Sigmoid colon (tissue), 7 donors: ENCODE results near the gene OR2AT4. TPM values are rescaled to one million over a fixed set of nuclear protein-coding genes. Genes with fewer than 3 reads are reported as not detected.
"Not testable (repeated sequence)": the region's sequence is repeated elsewhere in the genome, so short reads cannot be mapped to it uniquely, and the experiment has no call there.

Experiments used
- DNase-seq: peaks from one replicate; pipeline ENCODE4 v3.0.0-alpha.2; 2019
- H3K27ac ChIP-seq, 4 donors: fragments of 200-600 bp; sonication (generic); one replicate each; pipeline ENCODE4 v1.5.1; 2016 to 2019; ENCODE audit warnings: mild to moderate bottlenecking in 1 of 4
- H3K27me3 ChIP-seq, 3 donors: fragments of 200-600 bp; sonication (generic); one replicate each; pipeline ENCODE4 v1.5.1; 2019; ENCODE audit warnings: mild to moderate bottlenecking in 1 of 3
- H3K36me3 ChIP-seq, 4 donors: fragments of 200-600 bp; sonication (generic); one replicate each; pipeline ENCODE4 v1.5.1; 2016 to 2019
- H3K4me1 ChIP-seq, 4 donors: fragments of 200-600 bp; sonication (generic); one replicate each; pipeline ENCODE4 v1.5.1; 2017 to 2019
- H3K4me3 ChIP-seq, 4 donors: fragments of 200-600 bp; sonication (generic); one replicate each; pipeline ENCODE4 v1.5.1; 2017 to 2019; ENCODE audit warnings: mild to moderate bottlenecking in 2 of 4, moderate library complexity in 1 of 4
- H3K9me3 ChIP-seq, 4 donors: fragments of 200-600 bp in 3 of 4; sonication (generic) in 3 of 4; one replicate each; pipeline versions ENCODE4 v1.5.1 to v1.6.1; 2013 to 2019
- EP300 ChIP-seq, 4 donors: sonication (generic); formaldehyde crosslinking; IDR thresholded peaks; one replicate each; pipeline ENCODE4 v1.6.1; 2017; ENCODE audit warnings: antibody characterized with exemption in 4 of 4
- POLR2A ChIP-seq, 2 donors: fragments of 450-650 bp; IDR thresholded peaks; one replicate each; pipeline ENCODE4 v1.6.1; 2016; ENCODE audit warnings: antibody characterized with exemption in 2 of 2, mild to moderate bottlenecking in 2 of 2, moderate library complexity in 2 of 2
- POLR2AphosphoS5 ChIP-seq, 4 donors: sonication (generic); formaldehyde crosslinking; IDR thresholded peaks; one replicate each; pipeline ENCODE4 v1.6.1; 2017; ENCODE audit warnings: antibody characterized with exemption in 4 of 4
- WGBS, 2 donors: extraction: QIAGEN DNeasy Blood & Tissue Kit; methylation state at CpG; one replicate each; pipeline ENCODE4 v1.1.7; 2013; 5-methylcytosine and 5-hydroxymethylcytosine counted together
- intact Hi-C: fragments of 100-400 bp; cut with DNase I; formaldehyde crosslinking; loops from one replicate; pipeline ENCODE4 v1.15.1; 2023
- polyA plus RNA-seq, 3 donors: library from polyadenylated mRNA; stranded (reverse); fragments of 200-250 nt; gene quantifications; one replicate each; pipeline ENCODE4 v1.2.3, GENCODE V29; 2013
- total RNA-seq, 4 donors: library from RNA; depleted of rRNA; stranded (reverse); fragments of >200 nt; gene quantifications; one replicate each; pipeline ENCODE4 v1.1.0, GENCODE V29; 2016
- TF ChIP-seq, protein P1 (sequence below), 4 experiments: fragments of 450-650 bp in 3 of 4; fragments of 200-600 bp in 1 of 4; IDR thresholded peaks; one replicate each; pipeline ENCODE4 v1.5.1; 2016 to 2019; ENCODE audit warnings: antibody characterized with exemption in 4 of 4, mild to moderate bottlenecking in 3 of 4, moderate library complexity in 2 of 4
- donor health status: healthy with polysubstance abuse.
- donor health status: Bipolar disorder and iron deficiency.
- donor health status: healthy.

The OR2AT4 gene
- total and polyA plus RNA-seq, 7 donors: not detected

DNA sequence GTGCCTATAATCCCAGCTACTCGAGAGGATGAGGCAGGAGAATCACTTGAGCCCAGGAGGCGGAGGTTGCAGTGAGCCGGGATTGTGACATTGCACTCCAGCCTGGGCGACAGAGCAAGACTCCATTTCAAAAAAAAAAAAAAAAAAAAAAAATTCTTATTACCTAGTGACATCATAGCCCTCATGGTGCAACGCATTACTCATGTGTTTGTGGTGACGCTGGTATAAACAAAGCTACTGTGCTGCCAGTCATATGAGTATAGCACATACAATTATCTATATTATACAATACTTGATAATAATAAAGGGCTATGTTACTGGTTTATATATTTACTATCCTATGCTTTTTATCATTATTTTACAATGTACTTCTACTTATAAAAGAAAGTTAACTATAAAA lies 41.2 kb downstream of the OR2AT4 start:
- 75 to 91% methylated on average over 6 of the region's 6 CpGs for WGBS, 2 donors
- intact Hi-C loops: no loop called here
- Histone ChIP-seq H3K27me3 (no peaks in the 10 kb centered on the region), H3K9me3 (peaks cover 0 to 12% (median 1%) of the 10 kb centered on the region in 4 donors), H3K36me3 (no peaks in the 10 kb centered on the region), H3K27ac (no peak overlapping the region), H3K4me1 (no peaks in the 10 kb centered on the region), H3K4me3 (no peak overlapping the region)
- TF ChIP-seq, protein P1, sequence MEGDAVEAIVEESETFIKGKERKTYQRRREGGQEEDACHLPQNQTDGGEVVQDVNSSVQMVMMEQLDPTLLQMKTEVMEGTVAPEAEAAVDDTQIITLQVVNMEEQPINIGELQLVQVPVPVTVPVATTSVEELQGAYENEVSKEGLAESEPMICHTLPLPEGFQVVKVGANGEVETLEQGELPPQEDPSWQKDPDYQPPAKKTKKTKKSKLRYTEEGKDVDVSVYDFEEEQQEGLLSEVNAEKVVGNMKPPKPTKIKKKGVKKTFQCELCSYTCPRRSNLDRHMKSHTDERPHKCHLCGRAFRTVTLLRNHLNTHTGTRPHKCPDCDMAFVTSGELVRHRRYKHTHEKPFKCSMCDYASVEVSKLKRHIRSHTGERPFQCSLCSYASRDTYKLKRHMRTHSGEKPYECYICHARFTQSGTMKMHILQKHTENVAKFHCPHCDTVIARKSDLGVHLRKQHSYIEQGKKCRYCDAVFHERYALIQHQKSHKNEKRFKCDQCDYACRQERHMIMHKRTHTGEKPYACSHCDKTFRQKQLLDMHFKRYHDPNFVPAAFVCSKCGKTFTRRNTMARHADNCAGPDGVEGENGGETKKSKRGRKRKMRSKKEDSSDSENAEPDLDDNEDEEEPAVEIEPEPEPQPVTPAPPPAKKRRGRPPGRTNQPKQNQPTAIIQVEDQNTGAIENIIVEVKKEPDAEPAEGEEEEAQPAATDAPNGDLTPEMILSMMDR (IDR thresholded peaks at IDR 0.05): no peak
- TF ChIP-seq POLR2A (IDR thresholded peaks at IDR 0.05): no peak
- no peak for TF ChIP-seq POLR2AphosphoS5 (IDR thresholded peaks at IDR 0.05)
- no peak for TF ChIP-seq EP300 (IDR thresholded peaks at IDR 0.05)
- no peak for DNase-seq

DNA sequence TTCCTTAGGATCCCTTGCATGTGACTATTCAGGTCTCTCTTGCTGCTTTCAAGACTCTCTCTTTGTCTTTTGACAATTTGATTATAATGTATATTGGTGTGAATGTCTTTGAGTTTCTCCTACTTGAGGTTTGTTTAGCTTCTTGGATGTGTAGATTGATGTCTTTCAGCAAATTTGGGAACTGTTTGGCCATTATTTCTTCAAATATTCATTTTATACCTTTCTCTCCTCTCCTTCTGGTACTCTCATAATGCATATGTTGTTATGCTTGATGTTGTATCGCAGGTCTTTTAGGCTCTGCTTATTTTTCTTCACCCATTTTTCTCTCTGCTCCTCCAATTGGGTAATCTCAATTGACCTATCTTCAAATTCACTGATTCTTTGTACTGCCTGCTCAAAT lies 44.2 kb downstream of the OR2AT4 start:
- DNase-seq: no peak
- H3K36me3 ChIP-seq: no peaks in the 10 kb centered on the region
- intact Hi-C loops: no loop called here
- TF ChIP-seq POLR2A (IDR thresholded peaks at IDR 0.05): no peak
- TF ChIP-seq EP300 (IDR thresholded peaks at IDR 0.05): no peak
- no peak for TF ChIP-seq POLR2AphosphoS5 (IDR thresholded peaks at IDR 0.05)
- TF ChIP-seq, protein P1 (IDR thresholded peaks at IDR 0.05): no peak
- H3K4me1 ChIP-seq: no peaks in the 10 kb centered on the region
- WGBS, 2 donors: 60 to 98% methylated on average over 1 of the region's 1 CpG
- H3K4me3 ChIP-seq: no peak overlapping the region
- no peak overlapping the region for H3K27ac ChIP-seq
- peaks cover 0 to 12% (median 1%) of the 10 kb centered on the region in 4 donors for H3K9me3 ChIP-seq
- H3K27me3 ChIP-seq: no peaks in the 10 kb centered on the region

DNA sequence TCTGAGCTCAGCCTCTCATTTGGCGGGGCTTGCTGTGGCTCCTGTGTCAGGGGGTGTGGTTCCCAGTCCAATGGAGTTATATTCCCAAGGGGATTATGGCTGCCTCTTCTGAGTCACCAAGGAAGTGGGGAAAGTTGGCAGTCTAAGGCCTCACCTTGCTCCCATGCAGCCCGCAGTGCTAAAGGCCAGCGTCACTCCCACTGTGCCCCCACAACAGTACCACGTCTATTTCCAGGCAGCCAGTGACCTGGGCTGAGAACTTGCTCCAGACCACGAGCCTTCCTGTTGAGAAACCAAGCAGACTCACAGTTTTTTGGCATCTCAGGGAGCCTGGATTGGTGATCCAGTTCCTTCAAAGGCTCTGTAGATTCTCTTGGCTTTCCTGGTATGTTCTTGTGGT lies 45.6 kb downstream of the OR2AT4 start:
- intact Hi-C loops: no loop called here
- H3K4me1 ChIP-seq: no peaks in the 10 kb centered on the region
- no peak for DNase-seq
- H3K9me3 ChIP-seq: peaks cover 0 to 12% (median 1%) of the 10 kb centered on the region in 4 donors
- TF ChIP-seq POLR2A (IDR thresholded peaks at IDR 0.05) (no peak), EP300 (IDR thresholded peaks at IDR 0.05) (no peak), POLR2AphosphoS5 (IDR thresholded peaks at IDR 0.05) (no peak)
- TF ChIP-seq, protein P1 (IDR thresholded peaks at IDR 0.05): no peak
- H3K27me3 ChIP-seq: no peaks in the 10 kb centered on the region
- 71 to 92% methylated on average over 5 of the region's 5 CpGs for WGBS, 2 donors
- H3K4me3 ChIP-seq: no peak overlapping the region
- no peak overlapping the region for H3K27ac ChIP-seq
- no peaks in the 10 kb centered on the region for H3K36me3 ChIP-seq

DNA sequence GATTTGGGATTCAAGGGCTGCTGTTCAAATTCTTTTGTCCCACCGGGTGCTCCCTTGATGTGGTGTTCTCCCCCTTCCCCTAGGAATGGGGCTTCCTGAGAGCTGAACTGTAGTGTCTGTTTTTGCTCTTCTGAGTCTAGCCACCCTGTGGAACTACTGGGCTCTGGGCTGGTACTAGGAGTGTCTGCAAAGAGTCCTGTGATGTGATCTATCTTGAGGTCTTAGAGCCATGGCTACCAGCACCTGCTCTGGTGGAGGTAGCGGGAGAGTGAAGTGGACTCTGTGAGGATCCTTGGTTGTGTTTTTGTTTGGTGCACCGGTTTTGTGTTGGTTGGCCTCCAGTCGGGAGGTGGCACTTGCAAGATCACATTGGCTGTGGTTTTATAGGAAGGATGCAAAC lies 46.2 kb downstream of the OR2AT4 start:
- Histone ChIP-seq H3K36me3 (no peaks in the 10 kb centered on the region), H3K27me3 (no peaks in the 10 kb centered on the region), H3K9me3 (peaks cover 0 to 12% (median 1%) of the 10 kb centered on the region in 4 donors), H3K4me1 (no peaks in the 10 kb centered on the region), H3K27ac (no peak overlapping the region), H3K4me3 (no peak overlapping the region)
- 90 to 95% methylated on average over 4 of the region's 4 CpGs for WGBS, 2 donors
- no peak for TF ChIP-seq POLR2AphosphoS5 (IDR thresholded peaks at IDR 0.05)
- no peak for TF ChIP-seq POLR2A (IDR thresholded peaks at IDR 0.05)
- TF ChIP-seq, protein P1 (IDR thresholded peaks at IDR 0.05): no peak
- no peak for TF ChIP-seq EP300 (IDR thresholded peaks at IDR 0.05)
- no peak for DNase-seq
- intact Hi-C loops: no loop called here

DNA sequence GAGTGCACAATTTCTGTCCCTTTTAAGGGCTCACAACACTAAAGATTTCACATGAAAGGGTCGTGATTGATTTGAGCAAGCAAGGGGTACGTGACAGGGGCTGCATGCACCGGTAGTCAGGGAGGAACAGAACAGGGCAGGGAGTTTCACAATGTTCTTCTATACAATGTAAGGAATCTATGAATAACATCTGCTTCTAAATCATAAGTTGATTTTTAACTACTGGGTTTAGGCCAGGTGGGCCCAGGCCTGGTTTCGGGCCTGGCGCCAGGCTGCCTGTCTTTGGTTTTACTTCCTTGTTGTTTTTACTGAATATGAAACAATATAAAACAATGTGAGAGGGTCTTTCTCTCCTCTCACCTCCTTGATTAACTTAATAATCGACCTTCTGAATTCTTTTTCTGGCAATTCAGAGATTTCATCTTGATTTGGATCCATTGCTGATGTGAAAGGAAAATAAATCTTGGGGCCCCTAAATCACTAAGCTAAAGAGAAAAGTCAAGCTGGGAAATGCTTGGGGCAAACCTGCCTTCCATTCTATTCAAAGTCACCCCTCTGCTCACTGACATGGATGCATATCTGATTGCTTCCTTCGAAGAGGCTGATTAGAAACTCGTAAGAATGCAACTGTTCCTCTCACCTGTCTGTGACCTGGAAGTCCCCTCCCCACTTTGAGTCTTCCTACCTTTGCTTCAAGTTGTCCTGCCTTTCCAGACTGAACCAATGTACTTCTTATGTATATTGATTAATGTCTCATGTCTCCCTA lies 47.0 kb downstream of the OR2AT4 start:
- H3K9me3 ChIP-seq: peaks cover 0 to 12% (median 1%) of the 10 kb centered on the region in 4 donors
- H3K36me3 ChIP-seq, H3K27ac ChIP-seq, H3K4me1 ChIP-seq, H3K27me3 ChIP-seq, intact Hi-C loops, H3K4me3 ChIP-seq, DNase-seq: not testable (repeated sequence)
- WGBS, 2 donors: 23 to 38% methylated on average over 8 of the region's 8 CpGs
